NK-92 treated with Interleukin-12 subunit alpha and Interleukin-12 subunit beta, amount 100 ng/mL, for 24 hours (cell line): ENCODE measurements around the gene BSN.

Experiments used
- DNase-seq: peaks from one replicate; lab custom pipeline; 2025; lab: John Stamatoyannopoulos, UW

BSN gene

DNA sequence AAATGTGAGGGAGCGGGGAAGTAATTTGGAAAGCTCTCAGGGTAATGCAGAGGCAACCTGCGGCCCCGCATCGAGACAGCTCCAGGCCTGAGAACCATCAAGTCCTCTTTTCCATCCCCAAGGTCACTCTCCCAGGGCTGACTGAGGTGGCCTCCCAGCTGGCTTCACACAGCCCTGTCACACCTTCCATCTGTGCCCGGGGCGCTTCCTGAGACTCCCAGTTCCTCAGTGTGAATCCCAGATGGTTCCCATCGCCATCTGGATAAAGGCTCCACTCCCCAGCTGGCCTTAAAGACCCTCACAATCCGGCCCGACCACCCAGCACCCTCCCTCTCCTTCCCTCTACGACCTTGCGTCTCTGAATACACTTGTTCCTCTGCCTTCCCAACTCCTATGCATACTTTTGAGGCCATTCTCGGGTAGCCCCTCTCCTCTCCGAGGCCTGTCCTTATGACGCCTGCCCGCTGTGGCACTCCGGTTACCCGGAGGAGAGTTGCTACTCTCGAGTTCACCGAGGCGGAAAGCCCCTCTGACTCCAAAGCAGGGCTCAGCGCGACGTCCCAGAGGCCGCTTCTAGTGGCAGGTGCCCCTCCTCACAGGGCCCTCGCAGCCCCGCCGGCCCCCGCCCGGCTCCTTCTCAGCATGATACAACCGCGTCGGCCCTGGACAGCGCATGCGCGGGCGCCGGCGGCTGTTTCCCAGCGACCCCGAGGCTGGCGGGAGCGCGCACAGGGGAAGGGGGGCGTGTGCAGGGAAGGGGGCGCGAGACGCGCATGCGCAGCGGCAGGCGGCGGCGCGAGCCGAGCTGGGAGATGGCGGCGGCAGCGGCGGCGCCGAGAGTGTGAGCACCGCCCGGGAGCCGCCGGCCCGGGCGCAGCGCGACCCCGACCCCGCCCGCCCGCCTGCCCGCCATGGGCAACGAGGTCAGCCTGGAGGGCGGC, at the start of gene BSN:
Gene BSN, plus strand, starts transcription at position 786 of the 941 bp plus-strand sequence. Its CDS starts 126 bp downstream, at position 912.
- peak; percentile 53 for DNase-seq

DNA sequence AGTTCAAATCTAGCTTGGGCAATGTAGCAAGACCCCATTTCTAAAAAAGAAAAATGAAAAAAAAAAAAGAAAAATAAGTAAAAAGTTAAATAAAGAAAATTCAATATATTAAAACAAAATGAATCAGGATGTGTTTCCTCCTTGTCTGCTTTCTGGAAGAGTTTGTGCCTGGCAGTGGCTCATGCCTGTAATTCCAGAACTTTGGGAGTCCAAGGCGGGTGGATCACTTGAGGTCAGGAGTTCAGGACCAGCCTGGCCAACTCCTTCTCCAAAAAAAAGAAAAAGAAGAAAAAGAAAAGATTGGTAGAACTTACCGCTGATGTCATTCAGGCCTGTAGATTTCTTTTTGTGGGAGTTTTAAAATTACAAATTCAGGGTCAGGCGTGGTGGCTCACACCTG, 47.4 kb upstream of the BSN start:
- DNase-seq, result no peak

- DNase-seq, result no peak
These were observed 45.2 kb upstream of the BSN start for GRCh38 chr3:49509028-49509561.

DNA sequence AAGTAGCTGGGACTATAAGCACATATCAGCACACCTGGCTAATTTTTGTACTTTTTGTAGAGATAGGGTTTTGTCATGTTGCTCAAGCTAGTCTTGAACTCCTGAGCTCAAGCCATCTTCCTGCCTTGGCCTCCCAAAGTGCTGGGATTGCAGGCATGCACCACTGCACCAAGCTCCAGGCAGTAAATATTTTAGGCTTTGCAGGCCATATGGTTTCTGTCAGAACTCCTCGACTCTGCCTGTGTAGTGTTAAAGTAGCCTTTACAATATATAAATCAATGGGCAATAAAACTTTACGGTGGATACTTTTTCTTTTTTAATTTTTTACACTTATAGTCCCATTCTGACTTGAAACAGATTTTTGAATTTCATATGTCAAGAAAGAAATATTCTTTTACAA, 42.6 kb upstream of the BSN start:
- DNase-seq, result no peak

- DNase-seq, result no peak
These were observed 41.4 kb upstream of the BSN start for GRCh38 chr3:49512781-49513355.

DNA sequence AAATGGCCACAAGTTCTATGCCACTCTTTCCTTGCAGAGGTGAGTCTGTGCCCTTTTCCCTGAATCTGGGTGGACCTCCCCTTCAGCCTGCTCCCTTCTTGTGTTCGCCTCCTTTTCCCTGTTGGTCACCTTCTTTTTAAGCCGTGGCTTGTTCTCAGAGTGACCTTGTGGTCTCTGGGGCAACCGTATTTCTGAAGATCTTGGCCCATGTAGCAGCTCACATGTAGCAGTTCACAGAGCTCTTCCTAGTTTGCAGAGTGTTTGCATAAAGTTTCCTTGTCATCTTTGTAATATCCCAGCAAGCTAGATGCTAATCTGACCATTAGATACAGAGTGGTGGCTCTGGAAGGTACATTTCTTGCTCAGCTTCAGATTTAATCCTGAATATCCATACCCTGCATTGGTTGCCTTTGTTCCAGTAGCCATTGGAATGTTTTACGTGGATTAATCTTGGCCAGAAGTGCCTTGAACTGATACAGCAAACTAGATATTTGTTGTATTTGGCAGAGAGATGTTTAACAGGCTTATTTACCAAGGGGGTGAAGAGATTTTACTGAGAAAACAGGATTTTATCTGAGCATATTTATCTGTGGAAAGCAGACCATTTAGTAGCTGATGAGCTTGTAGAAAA, 40.7 kb upstream of the BSN start:
- no peak for DNase-seq

- DNase-seq, result no peak
These were observed 36.3 kb upstream of the BSN start for GRCh38 chr3:49518016-49518415.

- DNase-seq, result no peak
These were observed 35.8 kb upstream of the BSN start for GRCh38 chr3:49518441-49518840.

DNA sequence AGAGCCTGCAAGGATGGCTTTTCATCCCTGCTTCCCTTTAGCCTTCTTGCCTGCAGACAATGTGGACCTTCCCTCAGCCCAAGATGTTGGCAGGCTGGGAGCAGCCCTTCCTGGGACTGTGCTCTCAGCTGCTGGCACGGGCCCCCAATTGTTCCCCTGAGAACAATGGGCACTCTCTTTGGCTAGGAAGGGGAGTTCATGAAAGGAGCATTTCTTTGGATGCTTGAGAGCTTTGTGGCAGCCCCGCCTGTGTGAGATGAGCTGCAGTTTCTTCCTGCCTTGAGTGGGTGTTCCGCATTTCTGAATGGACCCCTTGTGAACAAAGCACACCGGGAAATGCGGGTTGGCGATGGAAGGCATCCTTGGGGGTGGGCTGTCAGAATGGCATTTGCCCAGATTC, 35.0 kb upstream of the BSN start:
- DNase-seq, result no peak

GRCh38 chr3:49519916-49520385, 34.3 kb upstream of the BSN start:
- no peak for DNase-seq

- DNase-seq, result no peak
These were observed 30.2 kb upstream of the BSN start for GRCh38 chr3:49523756-49524747.

- no peak for DNase-seq
These were observed 24.7 kb upstream of the BSN start for GRCh38 chr3:49529567-49529966.

DNA sequence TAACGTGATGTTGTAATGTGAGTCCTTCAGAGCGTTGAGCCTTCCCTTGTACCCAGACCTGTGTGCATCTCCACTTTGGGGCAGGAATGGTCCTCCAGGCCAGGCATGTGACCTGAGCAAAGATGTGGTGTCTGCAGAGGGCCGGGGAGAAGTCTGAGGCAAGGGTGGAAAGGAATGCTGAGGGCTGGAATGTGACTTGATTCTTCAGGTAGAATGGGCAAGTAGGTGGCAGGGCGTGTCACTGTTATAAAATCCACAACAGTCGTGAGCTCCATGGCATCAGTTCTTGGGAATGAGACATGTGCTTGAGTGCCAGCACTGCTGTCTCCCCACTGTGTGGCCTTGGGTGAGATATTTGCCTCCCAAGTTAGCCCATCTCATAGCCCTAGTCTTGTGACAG, 24.0 kb upstream of the BSN start:
- DNase-seq, result no peak

- DNase-seq, result no peak
These were observed 23.6 kb upstream of the BSN start for GRCh38 chr3:49530701-49531100.

- DNase-seq, result no peak
These were observed 23.1 kb upstream of the BSN start for GRCh38 chr3:49531218-49531617.

- DNase-seq, result no peak
These were observed 22.6 kb upstream of the BSN start for GRCh38 chr3:49531715-49532114.

DNA sequence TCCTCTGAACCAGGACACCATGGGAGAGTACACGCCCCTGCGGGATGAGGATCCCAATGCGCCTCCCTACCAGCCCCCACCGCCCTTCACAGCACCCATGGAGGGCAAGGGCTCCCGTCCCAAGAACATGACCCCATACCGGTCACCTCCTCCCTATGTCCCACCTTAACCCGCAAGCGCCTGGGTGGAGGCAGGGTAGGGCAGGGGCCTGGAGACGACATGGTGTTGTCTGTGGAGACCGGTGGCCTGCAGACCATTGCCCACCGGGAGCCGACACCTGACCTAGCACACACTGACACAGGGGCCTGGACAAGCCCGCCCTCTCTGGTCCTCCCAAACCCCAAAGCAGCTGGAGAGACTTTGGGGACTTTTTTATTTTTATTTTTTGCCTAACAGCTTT, 21.2 kb upstream of the BSN start:
- no peak for DNase-seq

GRCh38 chr3:49533786-49534519, 20.3 kb upstream of the BSN start:
- DNase-seq, result no peak

- DNase-seq, result no peak
These were observed 19.5 kb upstream of the BSN start for GRCh38 chr3:49534581-49535441.
